ENCODE measurements around the gene DYSF. TPM values are rescaled to one million over a fixed set of nuclear protein-coding genes. Genes with fewer than 3 reads are reported as not detected.

The DYSF gene
- total RNA-seq, 1 experiment from 2014 or later = 0.89 TPM

- ChIA-PET RAD21 (ENCODE audit: low non-redundant PET in 1 of 2, low total read pairs in 2 of 2, uncharacterized antibody in 2 of 2, unreplicated experiment in 2 of 2) (no interaction called here), POLR2A (no interaction called here), CTCF (no interaction called here)
- peaks cover 0 to 7% of the 10 kb centered on the region in 2 experiments; a peak in 1 of 4 replicates for H3K9me3 ChIP-seq (ENCODE audit: control insufficient read depth in 1 of 2, insufficient read depth in 1 of 2, low read depth in 1 of 2, low read length in 2 of 2)
- H3K4me1 ChIP-seq (ENCODE audit: control insufficient read depth in 1 of 2, insufficient read depth in 2 of 2, low read length in 2 of 2) = no peaks in the 10 kb centered on the region
- H3K27ac ChIP-seq (ENCODE audit: low read depth, low read length) = no peak overlapping the region
- no peaks in the 10 kb centered on the region for H3K79me2 ChIP-seq (ENCODE audit: insufficient read depth, low read length)
- H3K9ac ChIP-seq (ENCODE audit: low read length) = no peak overlapping the region
- intact Hi-C loops (cut with micrococcal nuclease) = no loop called here
- no peak overlapping the region for H3K4me2 ChIP-seq (ENCODE audit: low read length)
- DNase-seq (ENCODE audit: low read depth, low spot score) = no peak
- H3K27me3 ChIP-seq (ENCODE audit: insufficient read depth, low read length) = no peaks in the 10 kb centered on the region
- no peak overlapping the region for H2AFZ ChIP-seq (ENCODE audit: low read depth, low read length, poor library complexity, severe bottlenecking)
- no peak for TF ChIP-seq EGR1 (IDR thresholded peaks at IDR 0.05; ENCODE audit: low read depth)
- TF ChIP-seq POLR2A (IDR thresholded peaks at IDR 0.05; ENCODE audit: borderline replicate concordance, extremely low read depth, insufficient read depth, insufficient read length) = no peak
- no peak for TF ChIP-seq SRF (IDR thresholded peaks at IDR 0.05; ENCODE audit: low read depth)
- TF ChIP-seq CTCF (IDR thresholded peaks at IDR 0.05 in 2 of 3, conservative IDR thresholded peaks at IDR 0.05 in 1 of 3; ENCODE audit: borderline replicate concordance in 1 of 3, insufficient read depth in 1 of 3, low read depth in 2 of 3, low read length in 2 of 3) = no peak
- TF ChIP-seq RAD21 (IDR thresholded peaks at IDR 0.05; ENCODE audit: low read depth) = no peak
- no peak for TF ChIP-seq ELF1 (IDR thresholded peaks at IDR 0.05; ENCODE audit: borderline replicate concordance, low read depth)
- TF ChIP-seq TCF7L2 (IDR thresholded peaks at IDR 0.05; ENCODE audit: borderline replicate concordance, extremely low read depth, insufficient read depth, insufficient read length) = no peak
- TF ChIP-seq SP1 (IDR thresholded peaks at IDR 0.05; ENCODE audit: low read depth) = no peak
- TF ChIP-seq SIN3A (IDR thresholded peaks at IDR 0.05; ENCODE audit: low read depth) = no peak
- no peak for TF ChIP-seq ZBTB33 (IDR thresholded peaks at IDR 0.05; ENCODE audit: extremely low read depth, insufficient replicate concordance, low read length)
- no peak for TF ChIP-seq ZFX (IDR thresholded peaks at IDR 0.05)
- no peak for TF ChIP-seq ZNF274 (IDR thresholded peaks at IDR 0.05; ENCODE audit: low read depth, low read length)
- TF ChIP-seq MAX (IDR thresholded peaks at IDR 0.05) = no peak
- no peak for TF ChIP-seq POLR2AphosphoS5 (IDR thresholded peaks at IDR 0.05; ENCODE audit: low read depth, low read length)
- no peak for TF ChIP-seq REST (IDR thresholded peaks at IDR 0.05; ENCODE audit: low read depth)
- TF ChIP-seq CEBPB (IDR thresholded peaks at IDR 0.05; ENCODE audit: low read depth) = no peak
- no peak for TF ChIP-seq FOSL1 (IDR thresholded peaks at IDR 0.05; ENCODE audit: low read depth)
- no peak for TF ChIP-seq CBX3 (IDR thresholded peaks at IDR 0.05; ENCODE audit: low read depth)
- TF ChIP-seq ATF3 (IDR thresholded peaks at IDR 0.05) = no peak
- no peak for TF ChIP-seq YY1 (IDR thresholded peaks at IDR 0.05; ENCODE audit: extremely low read depth, insufficient replicate concordance, low read depth, low read length)
- H3K9me2 ChIP-seq (ENCODE audit: insufficient read depth) = no peaks in the 10 kb centered on the region
- no TSS peak for BruUV-seq (replicated peaks)
- ATAC-seq = no peak
- H4K20me1 ChIP-seq (ENCODE audit: insufficient read depth) = no peaks in the 10 kb centered on the region
- no peak overlapping the region for H3K4me3 ChIP-seq (replicated peaks in 1 of 2; ENCODE audit: low read depth in 1 of 2, low read length in 2 of 2)
- H3K36me3 ChIP-seq (ENCODE audit: control insufficient read depth in 1 of 2, insufficient read depth in 2 of 2, low read length in 2 of 2) = no peaks in the 10 kb centered on the region
These were observed 274.2 kb downstream of the DYSF start for GRCh38 chr2:71727562-71727961.
